Left ventricle myocardium inferior (tissue), 1 donor: Measurements from ENCODE around the gene AMPH. TPM values are rescaled to one million over a fixed set of nuclear protein-coding genes. Genes with fewer than 3 reads are reported as not detected.
A peak's percentile ranks its signal among the peaks of the same experiment; 100 is the strongest.

Source experiments
- DNase-seq: peaks from one replicate; pipeline ENCODE4 v3.0.0-alpha.2; 2020
- H3K27ac ChIP-seq: fragments of 200-600 bp; replicated peaks from 2 replicates; pipeline ENCODE4 v1.8.0; 2021
- H3K27me3 ChIP-seq: fragments of 200-600 bp; 2 replicates; pipeline ENCODE4 v1.8.0; 2021; ENCODE audit warnings: low read depth
- H3K36me3 ChIP-seq: fragments of 200-600 bp; 2 replicates; pipeline ENCODE4 v1.8.0; 2021
- H3K4me1 ChIP-seq: fragments of 200-600 bp; 2 replicates; pipeline ENCODE4 v1.8.0; 2021
- H3K4me3 ChIP-seq: fragments of 200-600 bp; 2 replicates; pipeline ENCODE4 v1.8.0; 2021; ENCODE audit warnings: mild to moderate bottlenecking, moderate library complexity
- H3K9me3 ChIP-seq: fragments of 200-600 bp; replicated peaks from 2 replicates; pipeline ENCODE4 v1.8.0; 2021
- CTCF ChIP-seq: fragments of 200-600 bp; IDR thresholded peaks from 2 replicates; pipeline ENCODE4 v1.8.0; 2021; ENCODE audit warnings: antibody characterized with exemption, mild to moderate bottlenecking, borderline replicate concordance
- intact Hi-C: fragments of 100-400 bp; cut with micrococcal nuclease; formaldehyde crosslinking; loops from one replicate; pipeline ENCODE4 v1.11.0; 2022
- total RNA-seq: library from RNA; stranded (reverse); fragmentation: NEBNext Ultra II Directional; extraction: Animal tissue kit (Norgen Biotek cat#: 25700); gene quantifications from one replicate; pipeline ENCODE4 v1.2.1, GENCODE V29; 2021
- donor health status: DM: no; HTN: yes; CAD: no; lungs with severe emphysema.

Gene AMPH
- total RNA-seq, 1 donor from 2014 or later, result 2.6 TPM

DNA sequence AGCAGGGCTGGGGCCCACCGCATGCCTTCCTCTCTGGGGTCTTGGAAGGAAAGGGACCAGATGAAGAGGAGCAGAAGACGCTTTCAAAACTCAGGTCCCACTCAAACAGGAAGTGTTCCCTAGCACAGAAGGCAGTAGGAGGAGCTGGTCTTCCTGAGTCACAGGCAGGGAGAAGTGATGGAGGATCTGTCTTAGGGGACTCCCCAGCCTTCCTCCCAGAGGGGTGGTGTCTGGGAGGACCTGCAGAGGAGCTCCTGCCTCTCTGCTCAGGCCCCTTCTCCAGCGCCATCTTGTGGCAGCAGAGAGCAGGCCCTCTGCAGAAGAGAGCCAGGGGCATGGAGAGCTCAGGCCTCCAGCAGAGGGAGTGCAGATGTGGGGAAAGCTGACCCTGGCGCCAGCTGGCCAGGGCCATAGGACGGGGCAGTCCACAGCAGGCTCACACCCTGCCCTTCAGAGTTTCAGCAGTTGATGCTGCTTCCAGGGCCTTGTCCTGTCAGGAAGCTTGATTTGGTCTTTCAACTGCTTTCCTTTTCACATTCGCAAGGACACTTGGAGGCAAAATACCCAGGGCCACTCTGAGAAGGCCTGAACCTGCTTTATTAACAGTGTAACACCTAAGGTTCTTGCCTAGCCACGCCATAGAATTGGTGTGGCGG, 295.6 kb downstream of the AMPH start:
- intact Hi-C loops, result no loop called here
- peak overlapping the region; percentile 17 for H3K4me3 ChIP-seq
- H3K36me3 ChIP-seq, result no peaks in the 10 kb centered on the region
- peaks cover 12% of the 10 kb centered on the region for H3K4me1 ChIP-seq
- DNase-seq, result peak; percentile 80
- H3K27me3 ChIP-seq, result no peaks in the 10 kb centered on the region
- TF ChIP-seq CTCF, result peak; percentile 93
- no peaks in the 10 kb centered on the region for H3K9me3 ChIP-seq
- H3K27ac ChIP-seq, result peak overlapping the region; percentile 62

DNA sequence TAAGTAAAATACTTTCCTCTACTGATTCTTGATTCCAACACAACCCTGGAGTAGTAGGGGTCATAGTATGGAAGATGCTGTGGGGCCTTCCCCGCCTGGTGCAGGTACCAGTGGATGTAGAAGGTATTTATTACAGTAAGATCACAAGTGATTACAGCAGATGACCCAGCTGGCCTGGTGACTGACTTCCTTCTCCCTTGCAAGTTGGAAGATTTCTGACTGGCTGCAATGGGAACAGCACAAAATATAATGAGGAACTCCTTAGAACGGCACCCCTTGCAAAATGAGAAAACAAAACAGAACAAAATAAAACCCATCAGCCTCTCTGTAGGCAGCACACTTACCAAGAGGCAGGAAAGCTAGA, 296.1 kb downstream of the AMPH start:
- Histone ChIP-seq H3K36me3 (no peaks in the 10 kb centered on the region), H3K9me3 (no peaks in the 10 kb centered on the region), H3K27ac (peak overlapping the region; percentile 62), H3K4me3 (no peak overlapping the region), H3K4me1 (peaks cover 12% of the 10 kb centered on the region), H3K27me3 (no peaks in the 10 kb centered on the region)
- DNase-seq, result no peak
- no peak for TF ChIP-seq CTCF
- intact Hi-C loops, result no loop called here

GRCh38 chr7:38334163-38334562, 297.0 kb downstream of the AMPH start:
- Histone ChIP-seq H3K4me1 (peaks cover 12% of the 10 kb centered on the region), H3K27ac (no peak overlapping the region), H3K4me3 (no peak overlapping the region), H3K9me3 (no peaks in the 10 kb centered on the region), H3K36me3 (no peaks in the 10 kb centered on the region), H3K27me3 (no peaks in the 10 kb centered on the region)
- DNase-seq, result no peak
- TF ChIP-seq CTCF, result no peak
- intact Hi-C loops, result no loop called here
